ENCODE measurements around the gene MTERF4. TPM values are rescaled to one million over a fixed set of nuclear protein-coding genes. Genes with fewer than 3 reads are reported as not detected.

MTERF4 gene
- total RNA-seq, 2 experiments from 2014 or later, result 33.2 to 36.6 TPM

DNA sequence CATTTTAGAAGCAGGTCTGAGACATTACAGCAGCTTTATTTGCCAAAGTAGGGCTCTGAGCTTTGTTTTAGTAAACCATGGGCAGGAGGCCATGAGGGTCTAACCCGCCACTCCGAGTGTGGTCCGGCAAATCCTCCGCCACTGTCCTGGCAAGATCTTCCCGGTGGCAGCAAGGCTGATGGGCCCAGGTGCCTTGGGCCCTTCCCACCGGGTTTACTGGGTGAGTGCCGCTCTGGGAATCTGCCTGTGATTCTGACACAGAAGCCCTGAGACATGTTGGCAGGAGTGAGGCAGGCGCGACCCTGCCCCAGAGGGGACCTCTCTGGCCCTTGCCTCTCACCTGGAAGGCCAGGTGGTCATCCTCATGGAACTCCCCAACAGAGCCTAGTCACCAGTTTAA, 29.9 kb downstream of the MTERF4 start:
- CTCF ChIA-PET, result no interaction called here
- H3K27ac Mint-ChIP-seq, result no peak overlapping the region
- H3K4me3 Mint-ChIP-seq, result no peak overlapping the region
- no peaks in the 10 kb centered on the region for H3K4me1 Mint-ChIP-seq (ENCODE audit: low read depth)
- H3K9me3 Mint-ChIP-seq, result no peaks in the 10 kb centered on the region
- POLR2A ChIA-PET, result interaction anchor here (0.9 kb wide), 1 partner anchor 78 kb away, joined by 3 read pairs; the partner anchor contains the start of gene PPP1R7
- DNase-seq (no peak), ATAC-seq (no peak)
- intact Hi-C loops (cut with micrococcal nuclease), result loop anchor here (5.0 kb wide), 1 partner anchor 210 kb away; no protein-coding TSS in a partner anchor
- TF ChIP-seq, protein P1, sequence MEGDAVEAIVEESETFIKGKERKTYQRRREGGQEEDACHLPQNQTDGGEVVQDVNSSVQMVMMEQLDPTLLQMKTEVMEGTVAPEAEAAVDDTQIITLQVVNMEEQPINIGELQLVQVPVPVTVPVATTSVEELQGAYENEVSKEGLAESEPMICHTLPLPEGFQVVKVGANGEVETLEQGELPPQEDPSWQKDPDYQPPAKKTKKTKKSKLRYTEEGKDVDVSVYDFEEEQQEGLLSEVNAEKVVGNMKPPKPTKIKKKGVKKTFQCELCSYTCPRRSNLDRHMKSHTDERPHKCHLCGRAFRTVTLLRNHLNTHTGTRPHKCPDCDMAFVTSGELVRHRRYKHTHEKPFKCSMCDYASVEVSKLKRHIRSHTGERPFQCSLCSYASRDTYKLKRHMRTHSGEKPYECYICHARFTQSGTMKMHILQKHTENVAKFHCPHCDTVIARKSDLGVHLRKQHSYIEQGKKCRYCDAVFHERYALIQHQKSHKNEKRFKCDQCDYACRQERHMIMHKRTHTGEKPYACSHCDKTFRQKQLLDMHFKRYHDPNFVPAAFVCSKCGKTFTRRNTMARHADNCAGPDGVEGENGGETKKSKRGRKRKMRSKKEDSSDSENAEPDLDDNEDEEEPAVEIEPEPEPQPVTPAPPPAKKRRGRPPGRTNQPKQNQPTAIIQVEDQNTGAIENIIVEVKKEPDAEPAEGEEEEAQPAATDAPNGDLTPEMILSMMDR (IDR thresholded peaks at IDR 0.05), result no peak
- no peaks in the 10 kb centered on the region for H3K36me3 Mint-ChIP-seq (ENCODE audit: low read depth)
- H3K27me3 Mint-ChIP-seq, result no peaks in the 10 kb centered on the region

DNA sequence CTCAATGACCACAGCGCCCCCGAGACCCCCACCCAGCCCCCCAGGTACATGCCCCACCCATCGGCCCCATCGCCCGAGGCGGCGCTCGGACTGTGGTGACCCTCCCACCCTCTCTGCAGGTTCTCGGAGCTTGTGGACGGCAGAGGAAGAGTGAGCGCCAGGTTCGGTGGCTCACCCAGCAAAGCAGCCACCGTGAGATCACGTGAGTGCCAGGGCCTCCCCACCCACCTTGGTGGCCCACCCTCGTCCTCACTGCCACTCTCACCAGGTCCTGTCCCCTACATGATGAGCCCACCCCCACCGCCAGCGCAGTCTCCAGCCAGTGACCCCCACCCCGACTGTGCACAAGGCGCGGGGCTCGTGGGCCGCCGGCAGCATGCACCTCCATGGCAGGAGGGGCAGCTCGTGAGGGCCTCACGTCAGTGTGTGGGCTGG, 30.4 kb downstream of the MTERF4 start:
- CTCF ChIA-PET, result no interaction called here
- H3K4me3 Mint-ChIP-seq, result no peak overlapping the region
- H3K4me1 Mint-ChIP-seq (ENCODE audit: low read depth), result no peaks in the 10 kb centered on the region
- no peak overlapping the region for H3K27ac Mint-ChIP-seq
- POLR2A ChIA-PET, result interaction anchor here (0.9 kb wide), 1 partner anchor 79 kb away, joined by 3 read pairs; the partner anchor contains the start of gene PPP1R7
- ATAC-seq (no peak), DNase-seq (no peak)
- H3K36me3 Mint-ChIP-seq (ENCODE audit: low read depth), result no peaks in the 10 kb centered on the region
- no peaks in the 10 kb centered on the region for H3K9me3 Mint-ChIP-seq
- intact Hi-C loops (cut with micrococcal nuclease), result loop anchor here (5.0 kb wide), 1 partner anchor 209 kb away; no protein-coding TSS in a partner anchor
- no peaks in the 10 kb centered on the region for H3K27me3 Mint-ChIP-seq
- TF ChIP-seq, protein P1 (IDR thresholded peaks at IDR 0.05), result no peak

DNA sequence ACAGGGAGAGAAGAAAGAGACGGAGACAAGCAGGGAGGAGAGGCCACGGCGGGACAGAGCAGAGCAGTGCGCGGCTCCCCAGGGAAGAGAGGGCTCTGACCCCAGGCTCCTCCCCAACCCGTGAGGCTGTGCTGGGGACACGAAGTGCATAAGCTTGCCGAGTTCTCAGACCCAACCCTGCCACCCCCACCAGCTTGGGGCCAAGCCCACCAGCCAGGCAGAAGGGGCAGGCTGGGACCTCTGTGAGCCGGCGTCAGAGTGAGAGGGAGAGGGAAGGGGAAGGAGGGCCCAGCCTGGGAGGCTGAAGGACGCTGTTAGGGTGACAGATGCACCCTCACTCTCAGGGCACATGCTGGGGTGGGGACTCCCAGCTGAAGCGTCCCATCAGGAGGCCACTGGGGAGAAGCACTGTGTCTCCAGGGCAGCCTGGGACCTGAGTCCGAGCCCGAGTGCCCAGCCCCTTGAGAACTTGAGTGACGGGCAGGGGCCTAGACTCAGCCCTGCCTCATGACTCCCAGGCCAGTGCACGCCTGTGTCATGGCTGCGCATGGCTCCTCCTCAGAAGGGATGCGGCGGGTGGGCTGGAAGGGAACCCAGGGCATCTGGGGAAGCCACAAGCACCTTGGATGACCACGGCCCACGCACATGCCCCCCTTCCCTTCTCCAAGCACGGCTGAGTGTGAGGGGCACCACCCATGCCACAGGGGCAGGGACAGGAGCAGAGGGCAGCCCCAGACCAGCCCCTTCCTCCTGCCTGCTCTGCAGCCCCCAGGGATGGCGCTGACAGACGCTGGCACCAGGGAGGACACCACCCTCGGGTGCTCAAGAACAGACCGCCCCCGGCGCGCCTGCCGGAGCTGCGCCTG, 31.0 kb downstream of the MTERF4 start:
- Mint-ChIP-seq H3K9me3 (no peaks in the 10 kb centered on the region), H3K4me1 (ENCODE audit: low read depth) (no peaks in the 10 kb centered on the region), H3K4me3 (no peak overlapping the region), H3K27me3 (no peaks in the 10 kb centered on the region), H3K36me3 (ENCODE audit: low read depth) (no peaks in the 10 kb centered on the region), H3K27ac (no peak overlapping the region)
- DNase-seq (no peak), ATAC-seq (no peak)
- ChIA-PET POLR2A (no interaction called here), CTCF (no interaction called here)
- intact Hi-C loops (cut with micrococcal nuclease), result loop anchor here (5.0 kb wide), 1 partner anchor 209 kb away; no protein-coding TSS in a partner anchor
- TF ChIP-seq, protein P1 (IDR thresholded peaks at IDR 0.05), result no peak

DNA sequence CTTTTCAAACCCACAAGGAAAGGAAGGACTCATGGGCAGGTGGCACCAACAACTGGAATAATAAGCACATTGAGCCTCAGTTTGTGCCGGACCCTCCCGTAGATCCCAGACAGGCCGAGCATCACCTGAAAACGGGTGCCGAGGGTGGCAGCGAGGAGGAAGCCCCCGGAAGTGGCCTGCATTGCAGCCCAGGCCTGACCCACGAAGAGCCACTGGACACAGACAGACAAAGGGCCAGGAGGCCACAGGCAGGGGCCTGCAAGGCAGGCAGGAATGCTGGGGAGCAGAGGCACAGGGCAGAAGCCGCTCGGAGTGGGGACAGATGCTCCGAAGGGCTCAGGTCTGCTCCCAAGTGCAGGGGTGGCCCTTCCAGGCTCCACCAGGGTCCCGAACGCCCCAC, 31.7 kb downstream of the MTERF4 start:
- H3K36me3 Mint-ChIP-seq (ENCODE audit: low read depth), result no peaks in the 10 kb centered on the region
- no peak for ATAC-seq
- H3K27ac Mint-ChIP-seq, result no peak overlapping the region
- ChIA-PET POLR2A (no interaction called here), CTCF (no interaction called here)
- H3K27me3 Mint-ChIP-seq, result no peaks in the 10 kb centered on the region
- H3K4me3 Mint-ChIP-seq, result no peak overlapping the region
- DNase-seq, result no peak
- intact Hi-C loops (cut with micrococcal nuclease), result loop anchor here (5.0 kb wide), 1 partner anchor 208 kb away; no protein-coding TSS in a partner anchor
- no peaks in the 10 kb centered on the region for H3K9me3 Mint-ChIP-seq
- TF ChIP-seq, protein P1 (IDR thresholded peaks at IDR 0.05), result no peak
- H3K4me1 Mint-ChIP-seq (ENCODE audit: low read depth), result no peaks in the 10 kb centered on the region

DNA sequence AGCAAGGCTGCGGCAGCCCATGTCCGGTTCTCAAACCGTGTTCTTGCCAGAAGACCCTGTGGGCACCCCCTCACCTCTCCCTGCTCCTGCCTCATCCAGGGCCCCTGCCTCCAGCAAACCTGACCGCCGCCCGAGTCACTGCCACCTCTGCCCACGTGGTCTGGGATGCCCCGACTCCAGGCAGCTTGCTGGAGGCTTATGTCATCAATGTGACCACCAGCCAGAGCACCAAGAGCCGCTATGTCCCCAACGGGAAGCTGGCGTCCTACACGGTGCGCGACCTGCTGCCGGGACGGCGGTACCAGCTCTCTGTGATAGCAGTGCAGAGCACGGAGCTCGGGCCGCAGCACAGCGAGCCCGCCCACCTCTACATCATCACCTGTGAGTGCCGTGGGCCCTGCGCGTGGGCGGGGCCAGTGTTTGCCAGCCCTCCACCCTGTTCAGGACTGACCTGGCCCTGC, 32.2 kb downstream of the MTERF4 start:
- no peaks in the 10 kb centered on the region for H3K9me3 Mint-ChIP-seq
- ATAC-seq (no peak), DNase-seq (no peak)
- H3K4me3 Mint-ChIP-seq, result no peak overlapping the region
- no peaks in the 10 kb centered on the region for H3K36me3 Mint-ChIP-seq (ENCODE audit: low read depth)
- no peaks in the 10 kb centered on the region for H3K27me3 Mint-ChIP-seq
- ChIA-PET CTCF (no interaction called here), POLR2A (no interaction called here)
- intact Hi-C loops (cut with micrococcal nuclease), result loop anchor here (5.0 kb wide), 1 partner anchor 208 kb away; no protein-coding TSS in a partner anchor
- H3K27ac Mint-ChIP-seq, result no peak overlapping the region
- TF ChIP-seq, protein P1 (IDR thresholded peaks at IDR 0.05), result no peak
- no peaks in the 10 kb centered on the region for H3K4me1 Mint-ChIP-seq (ENCODE audit: low read depth)

Data from activated CD8-positive, alpha-beta T cell treated with anti-CD3 and anti-CD28 coated beads for 36 hours (primary cell).